Type B pancreatic cell (in vitro differentiated cells): ENCODE measurements around the gene NAV2. TPM values are rescaled to one million over a fixed set of nuclear protein-coding genes. Genes with fewer than 3 reads are reported as not detected.
"Not testable (repeated sequence)": the region's sequence is repeated elsewhere in the genome, so short reads cannot be mapped to it uniquely, and the experiment has no call there.

Experiments
- DNase-seq: peaks from one replicate; pipeline ENCODE4 v3.0.0; 2021; ENCODE audit warnings: mixed read lengths; ENCODE audit not compliant: unreplicated experiment; ENCODE audit errors: extremely low spot score
- H3K27ac Mint-ChIP-seq: 2 replicates; pipeline ENCODE4 v1.8.0; 2021; ENCODE audit warnings: mild to moderate bottlenecking, mixed read lengths
- H3K27me3 Mint-ChIP-seq: 2 replicates; pipeline ENCODE4 v1.8.0; 2021; ENCODE audit warnings: mixed read lengths
- H3K36me3 Mint-ChIP-seq: 2 replicates; pipeline ENCODE4 v1.8.0; 2021; ENCODE audit warnings: mixed read lengths
- H3K4me1 Mint-ChIP-seq: one replicate; pipeline ENCODE4 v1.8.0; 2021; ENCODE audit warnings: mixed read lengths; ENCODE audit not compliant: unreplicated experiment
- H3K4me3 Mint-ChIP-seq: 2 replicates; pipeline ENCODE4 v1.8.0; 2021; ENCODE audit warnings: mild to moderate bottlenecking, mixed read lengths
- H3K9me3 Mint-ChIP-seq: 2 replicates; pipeline ENCODE4 v1.8.0; 2021; ENCODE audit warnings: mixed read lengths
- total RNA-seq: library from RNA; stranded (reverse); gene quantifications from 2 replicates; pipeline ENCODE4 v1.2.1, GENCODE V29; 2021; ENCODE audit warnings: low replicate concordance
- TF ChIP-seq, protein P1 (sequence below): fragments of 200-600 bp; sonication (generic); conservative IDR thresholded peaks from 2 replicates; pipeline ENCODE4 v1.5.0; 2021; ENCODE audit warnings: antibody characterized with exemption, mild to moderate bottlenecking

NAV2 gene
- total RNA-seq, 1 donor from 2014 or later: 54.2 TPM

DNA sequence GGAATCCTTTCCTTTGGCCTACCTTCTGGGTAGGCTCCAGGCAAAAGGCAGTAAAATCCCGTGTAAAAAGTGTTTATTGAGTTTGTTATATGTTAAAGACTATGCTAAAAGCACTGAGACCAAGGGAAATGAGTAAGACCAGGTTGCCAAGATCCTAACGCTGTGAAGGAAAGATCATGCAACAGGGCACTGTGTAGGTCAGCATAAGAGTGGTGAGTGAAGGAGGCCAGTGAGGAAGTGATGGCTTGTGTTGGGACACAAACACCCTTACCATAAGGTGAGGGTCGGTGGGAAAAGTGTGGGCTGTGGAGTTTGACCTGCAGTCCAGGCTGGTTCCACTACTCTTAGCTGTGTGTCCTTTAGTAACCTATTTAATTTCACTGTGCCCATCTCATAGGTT lies 245.6 kb downstream of the NAV2 start:
- TF ChIP-seq, protein P1, sequence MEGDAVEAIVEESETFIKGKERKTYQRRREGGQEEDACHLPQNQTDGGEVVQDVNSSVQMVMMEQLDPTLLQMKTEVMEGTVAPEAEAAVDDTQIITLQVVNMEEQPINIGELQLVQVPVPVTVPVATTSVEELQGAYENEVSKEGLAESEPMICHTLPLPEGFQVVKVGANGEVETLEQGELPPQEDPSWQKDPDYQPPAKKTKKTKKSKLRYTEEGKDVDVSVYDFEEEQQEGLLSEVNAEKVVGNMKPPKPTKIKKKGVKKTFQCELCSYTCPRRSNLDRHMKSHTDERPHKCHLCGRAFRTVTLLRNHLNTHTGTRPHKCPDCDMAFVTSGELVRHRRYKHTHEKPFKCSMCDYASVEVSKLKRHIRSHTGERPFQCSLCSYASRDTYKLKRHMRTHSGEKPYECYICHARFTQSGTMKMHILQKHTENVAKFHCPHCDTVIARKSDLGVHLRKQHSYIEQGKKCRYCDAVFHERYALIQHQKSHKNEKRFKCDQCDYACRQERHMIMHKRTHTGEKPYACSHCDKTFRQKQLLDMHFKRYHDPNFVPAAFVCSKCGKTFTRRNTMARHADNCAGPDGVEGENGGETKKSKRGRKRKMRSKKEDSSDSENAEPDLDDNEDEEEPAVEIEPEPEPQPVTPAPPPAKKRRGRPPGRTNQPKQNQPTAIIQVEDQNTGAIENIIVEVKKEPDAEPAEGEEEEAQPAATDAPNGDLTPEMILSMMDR: no peak
- no peak overlapping the region for H3K27ac Mint-ChIP-seq
- peaks cover 4% of the 10 kb centered on the region for H3K27me3 Mint-ChIP-seq
- no peaks in the 10 kb centered on the region for H3K9me3 Mint-ChIP-seq
- H3K4me3 Mint-ChIP-seq: no peak overlapping the region
- no peak for DNase-seq
- H3K36me3 Mint-ChIP-seq: peaks cover 10% of the 10 kb centered on the region
- peaks cover 34% of the 10 kb centered on the region for H3K4me1 Mint-ChIP-seq

- peaks cover 4% of the 10 kb centered on the region for H3K27me3 Mint-ChIP-seq
- H3K4me1 Mint-ChIP-seq: peaks cover 34% of the 10 kb centered on the region
- H3K4me3 Mint-ChIP-seq: no peak overlapping the region
- TF ChIP-seq, protein P1: no peak
- H3K27ac Mint-ChIP-seq: no peak overlapping the region
- H3K9me3 Mint-ChIP-seq: no peaks in the 10 kb centered on the region
- H3K36me3 Mint-ChIP-seq: peaks cover 10% of the 10 kb centered on the region
- DNase-seq: no peak
Observed at GRCh38 chr11:19959210-19959609, 246.6 kb downstream of the NAV2 start.

DNA sequence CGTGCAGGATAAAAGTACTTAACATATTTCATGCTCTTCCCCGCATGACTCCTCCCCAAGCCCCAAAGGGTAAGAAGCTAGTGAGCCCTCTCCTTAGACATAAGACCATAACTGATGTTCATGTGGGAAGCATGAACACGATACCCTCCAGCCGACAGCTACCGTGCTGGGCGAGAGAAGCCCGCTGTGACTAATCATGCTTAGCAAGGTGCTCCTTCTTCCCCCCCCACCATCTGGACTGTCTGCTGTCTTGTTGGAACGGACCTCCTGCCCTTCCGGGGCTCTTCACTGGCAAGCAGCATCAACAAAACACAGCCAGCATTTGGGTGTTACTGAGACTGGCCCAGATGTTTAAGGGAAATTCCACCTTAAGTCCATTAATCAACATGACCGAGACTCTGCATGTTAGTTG lies 247.0 kb downstream of the NAV2 start:
- Mint-ChIP-seq H3K27ac (no peak overlapping the region), H3K9me3 (no peaks in the 10 kb centered on the region), H3K4me3 (no peak overlapping the region), H3K4me1 (peaks cover 36% of the 10 kb centered on the region), H3K36me3 (peaks cover 10% of the 10 kb centered on the region), H3K27me3 (peaks cover 4% of the 10 kb centered on the region)
- TF ChIP-seq, protein P1: no peak
- no peak for DNase-seq

GRCh38 chr11:19960410-19960809 lies 247.8 kb downstream of the NAV2 start:
- Mint-ChIP-seq H3K4me1 (peaks cover 40% of the 10 kb centered on the region), H3K36me3 (peaks cover 13% of the 10 kb centered on the region)
- not testable (repeated sequence) for H3K27ac Mint-ChIP-seq, H3K9me3 Mint-ChIP-seq, DNase-seq, H3K27me3 Mint-ChIP-seq, H3K4me3 Mint-ChIP-seq

- H3K27ac Mint-ChIP-seq: no peak overlapping the region
- peak overlapping the region; percentile 6 for H3K4me3 Mint-ChIP-seq
- peaks cover 4% of the 10 kb centered on the region for H3K27me3 Mint-ChIP-seq
- DNase-seq: no peak
- TF ChIP-seq, protein P1: no peak
- H3K4me1 Mint-ChIP-seq: peaks cover 42% of the 10 kb centered on the region
- no peaks in the 10 kb centered on the region for H3K9me3 Mint-ChIP-seq
- H3K36me3 Mint-ChIP-seq: peaks cover 13% of the 10 kb centered on the region
Observed at GRCh38 chr11:19961225-19961624, 248.6 kb downstream of the NAV2 start.

DNA sequence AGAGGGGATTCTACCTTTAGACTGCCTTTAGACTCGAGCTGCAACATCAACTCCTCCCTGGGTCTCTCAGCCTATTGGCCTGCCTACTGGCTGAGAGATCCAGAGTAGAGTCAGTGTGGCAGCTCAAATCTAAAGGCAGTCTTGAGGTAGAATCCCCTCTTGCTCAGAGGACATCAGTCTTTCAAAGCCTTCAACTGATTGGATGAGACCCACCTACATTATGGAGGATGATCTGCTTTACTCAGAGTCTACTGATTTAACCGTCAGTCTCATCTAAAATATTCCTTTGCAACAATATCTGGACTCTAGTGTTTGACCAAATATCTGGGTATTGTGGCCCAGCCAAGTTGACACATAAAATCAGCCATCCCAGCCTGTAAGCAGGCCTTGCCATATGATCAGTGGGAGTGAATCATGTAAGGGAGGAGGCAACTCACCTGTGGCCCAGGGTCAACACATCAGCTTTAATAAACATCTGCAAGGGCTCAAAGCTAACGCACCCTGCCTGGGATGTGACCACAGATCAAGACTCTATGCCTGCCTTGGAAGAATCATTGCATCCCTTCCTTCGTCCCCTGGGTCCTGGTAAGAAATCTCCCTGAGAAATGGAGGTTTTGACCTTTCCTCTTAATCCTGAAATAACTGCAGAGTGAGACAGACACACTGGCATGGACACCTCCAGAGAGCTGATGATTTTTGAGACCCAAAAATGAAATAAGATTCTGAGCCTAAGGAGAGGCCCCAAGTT lies 249.6 kb downstream of the NAV2 start:
- H3K27me3 Mint-ChIP-seq: peaks cover 4% of the 10 kb centered on the region
- TF ChIP-seq, protein P1: no peak
- no peak for DNase-seq
- H3K4me3 Mint-ChIP-seq: no peak overlapping the region
- no peak overlapping the region for H3K27ac Mint-ChIP-seq
- peaks cover 10% of the 10 kb centered on the region for H3K36me3 Mint-ChIP-seq
- peaks cover 41% of the 10 kb centered on the region for H3K4me1 Mint-ChIP-seq
- H3K9me3 Mint-ChIP-seq: no peaks in the 10 kb centered on the region
